ENCODE results near the gene UPK3B.
"Not testable (repeated sequence)": the region's sequence is repeated elsewhere in the genome, so short reads cannot be mapped to it uniquely, and the experiment has no call there.

The UPK3B gene

DNA sequence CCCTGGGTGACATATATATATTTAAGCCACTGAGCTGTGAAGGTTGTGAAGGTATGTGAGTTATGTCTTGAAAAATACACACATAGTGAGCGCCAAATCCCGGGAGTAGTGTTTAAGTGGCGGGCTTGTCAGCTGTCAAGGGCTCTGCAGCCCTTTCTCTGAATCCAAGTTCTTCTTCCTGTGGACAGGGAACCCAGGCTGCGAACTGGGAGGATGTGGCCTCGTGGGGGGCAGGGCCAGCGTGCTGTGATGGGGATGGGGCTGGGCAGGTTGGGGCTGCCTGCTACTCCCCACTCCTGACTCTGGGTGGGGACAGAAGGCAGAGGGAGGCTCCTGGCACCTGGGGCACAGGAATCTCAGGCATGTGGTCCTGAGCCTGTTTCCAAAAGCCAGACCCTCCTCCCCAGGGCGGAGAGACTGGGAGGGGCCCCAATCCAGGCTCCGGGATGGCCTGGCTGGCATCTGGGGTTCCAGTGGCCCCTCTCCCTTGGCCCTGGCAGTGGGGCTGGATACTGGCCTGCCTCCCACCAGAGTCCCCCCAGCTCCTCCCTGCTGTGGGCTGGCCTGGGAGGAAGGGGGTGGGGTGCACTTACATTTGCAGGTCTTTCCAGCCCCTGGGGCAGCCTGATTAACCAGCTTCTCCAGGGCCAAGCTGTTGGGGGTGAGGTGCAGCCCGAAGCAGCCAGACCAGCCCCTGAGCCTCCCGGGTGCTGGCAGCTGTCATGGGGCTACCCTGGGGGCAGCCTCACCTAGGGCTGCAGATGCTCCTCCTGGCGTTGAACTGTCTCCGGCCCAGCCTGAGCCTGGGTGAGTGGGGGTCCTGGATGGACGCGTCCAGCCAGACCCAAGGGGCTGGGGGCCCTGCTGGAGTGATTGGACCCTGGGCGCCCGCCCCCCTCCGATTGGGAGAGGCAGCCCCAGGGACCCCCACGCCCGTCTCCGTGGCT, at the start of gene UPK3B:
Gene UPK3B (plus strand): TSS at position 622 of the 947 bp plus-strand sequence. CDS start 101 bp downstream, at position 723.
- in situ Hi-C loops (cut with HindIII; ENCODE audit: low sequenced_read_pairs), result no loop called here
- DNase-seq (ENCODE audit: low read depth), result no peak
- TF ChIP-seq, protein P1, sequence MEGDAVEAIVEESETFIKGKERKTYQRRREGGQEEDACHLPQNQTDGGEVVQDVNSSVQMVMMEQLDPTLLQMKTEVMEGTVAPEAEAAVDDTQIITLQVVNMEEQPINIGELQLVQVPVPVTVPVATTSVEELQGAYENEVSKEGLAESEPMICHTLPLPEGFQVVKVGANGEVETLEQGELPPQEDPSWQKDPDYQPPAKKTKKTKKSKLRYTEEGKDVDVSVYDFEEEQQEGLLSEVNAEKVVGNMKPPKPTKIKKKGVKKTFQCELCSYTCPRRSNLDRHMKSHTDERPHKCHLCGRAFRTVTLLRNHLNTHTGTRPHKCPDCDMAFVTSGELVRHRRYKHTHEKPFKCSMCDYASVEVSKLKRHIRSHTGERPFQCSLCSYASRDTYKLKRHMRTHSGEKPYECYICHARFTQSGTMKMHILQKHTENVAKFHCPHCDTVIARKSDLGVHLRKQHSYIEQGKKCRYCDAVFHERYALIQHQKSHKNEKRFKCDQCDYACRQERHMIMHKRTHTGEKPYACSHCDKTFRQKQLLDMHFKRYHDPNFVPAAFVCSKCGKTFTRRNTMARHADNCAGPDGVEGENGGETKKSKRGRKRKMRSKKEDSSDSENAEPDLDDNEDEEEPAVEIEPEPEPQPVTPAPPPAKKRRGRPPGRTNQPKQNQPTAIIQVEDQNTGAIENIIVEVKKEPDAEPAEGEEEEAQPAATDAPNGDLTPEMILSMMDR (IDR thresholded peaks at IDR 0.05; ENCODE audit: low read depth, low read length, missing control alignments), result no peak
- H3K4me3 ChIP-seq (ENCODE audit: low read depth, low read length), result no peak within 1 kb of the TSS

DNA sequence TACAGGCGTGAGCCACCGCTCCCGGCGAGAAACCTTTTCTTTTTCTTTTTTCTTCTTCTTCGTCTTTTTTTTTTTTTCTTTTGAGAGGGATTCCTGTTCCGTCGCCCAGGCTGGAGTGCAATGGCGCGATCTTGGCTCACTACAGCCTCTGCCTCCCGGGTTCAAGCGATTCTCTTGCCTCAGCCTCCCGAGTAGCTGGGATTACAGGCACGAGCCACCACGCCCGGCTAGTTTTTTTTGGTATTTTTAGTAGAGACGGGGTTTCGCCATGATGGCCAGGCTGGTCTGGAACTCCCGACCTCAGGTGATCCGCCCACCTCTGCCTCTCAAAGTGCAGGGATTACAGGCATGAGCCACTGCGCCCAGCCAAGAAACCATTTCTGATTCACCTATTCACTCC, 49.6 kb upstream of the UPK3B start:
- DNase-seq (ENCODE audit: low read depth); H3K4me3 ChIP-seq (ENCODE audit: low read depth, low read length); in situ Hi-C loops (cut with HindIII; ENCODE audit: low sequenced_read_pairs): not testable (repeated sequence)

DNA sequence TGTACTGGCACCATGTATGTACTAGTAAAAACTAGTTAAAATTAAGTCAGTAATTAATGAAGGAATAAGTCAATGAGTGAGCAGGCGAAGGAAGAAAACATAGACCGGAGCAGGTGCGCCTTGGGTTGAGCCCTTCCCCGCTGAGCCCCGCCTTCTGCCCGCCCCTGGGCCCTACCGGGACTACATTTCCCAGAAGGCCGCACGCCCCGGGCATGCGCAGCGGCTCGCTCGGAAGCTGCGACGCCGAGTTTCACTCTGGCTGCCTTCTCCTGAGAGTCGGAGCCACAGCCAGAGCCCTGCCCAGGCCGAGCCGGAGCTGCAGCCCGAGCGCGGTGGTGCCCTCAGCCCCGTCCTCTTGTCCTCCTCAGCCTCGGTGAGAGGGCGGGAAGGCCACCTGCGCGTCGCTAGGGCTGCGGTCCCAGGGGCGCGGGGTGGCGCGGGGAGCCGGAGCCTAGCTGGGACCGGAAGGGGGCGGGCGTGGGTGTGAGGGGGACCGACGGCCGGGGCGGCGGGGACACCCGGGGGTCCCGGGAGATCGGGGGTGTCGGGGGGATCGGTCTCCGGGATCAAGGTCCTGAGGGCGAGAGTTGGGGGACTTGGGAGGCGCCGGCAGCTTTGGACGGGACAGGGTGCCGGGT, 48.8 kb upstream of the UPK3B start, which contains the start of gene DTX2:
Gene DTX2 (plus strand): TSS at position 246 of the 638 bp plus-strand sequence. CDS start 18,801 bp downstream, outside the sequence.
- DNase-seq (ENCODE audit: low read depth); in situ Hi-C loops (cut with HindIII; ENCODE audit: low sequenced_read_pairs): not testable (repeated sequence)
- peak within 1 kb of the TSS; percentile 41 for H3K4me3 ChIP-seq (ENCODE audit: low read depth, low read length)

DNA sequence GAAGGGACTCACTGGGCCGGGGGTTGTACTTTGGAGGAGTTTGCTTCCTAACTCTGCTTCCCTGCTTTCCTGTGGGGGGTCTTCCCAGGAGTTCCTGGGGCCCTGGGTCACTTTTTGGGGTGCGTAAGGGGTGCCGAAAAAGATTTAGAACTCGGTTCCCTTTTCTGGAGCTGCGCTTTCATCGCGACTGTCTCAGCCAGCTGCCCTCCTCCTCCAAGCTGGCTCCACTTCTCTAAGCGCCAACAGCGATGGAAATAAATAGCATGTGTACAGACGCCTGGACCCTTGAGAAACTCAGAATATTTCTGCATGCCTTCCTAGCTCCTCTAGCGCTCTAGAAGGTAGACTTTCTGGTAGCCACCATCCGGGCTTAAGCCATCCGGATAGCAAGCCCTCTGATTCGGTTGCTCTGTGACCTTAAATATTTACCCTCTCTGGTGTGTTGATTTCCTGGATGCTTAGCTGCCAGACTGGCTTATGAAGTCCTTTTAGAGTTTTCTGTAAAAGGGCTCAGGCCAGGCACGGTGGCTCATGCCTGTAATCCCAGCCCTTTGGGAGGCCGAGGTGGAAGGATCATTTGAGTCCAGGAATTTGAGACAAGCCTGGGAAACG, 48.0 kb upstream of the UPK3B start:
- in situ Hi-C loops (cut with HindIII; ENCODE audit: low sequenced_read_pairs); DNase-seq (ENCODE audit: low read depth); H3K4me3 ChIP-seq (ENCODE audit: low read depth, low read length): not testable (repeated sequence)

DNA sequence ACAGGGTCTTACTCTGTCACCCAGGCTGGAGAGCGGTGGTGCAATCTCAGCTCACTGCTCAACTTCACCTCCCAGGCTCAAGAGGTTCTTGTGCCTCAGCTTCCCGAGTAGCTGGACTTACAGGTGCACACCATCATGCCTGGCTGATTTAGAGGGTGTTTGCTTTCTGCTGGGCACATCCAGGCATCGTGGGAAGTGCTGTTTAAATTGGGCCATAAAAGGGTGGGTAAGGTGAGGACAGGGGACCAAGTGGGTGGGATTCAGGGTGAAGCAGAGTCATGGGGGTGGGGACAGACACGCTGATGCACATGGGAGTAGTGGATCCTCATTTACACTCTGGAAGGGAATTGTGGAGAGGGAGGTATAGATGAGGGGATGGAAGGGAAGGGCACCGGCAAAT, 45.4 kb upstream of the UPK3B start:
- in situ Hi-C loops (cut with HindIII; ENCODE audit: low sequenced_read_pairs); DNase-seq (ENCODE audit: low read depth); H3K4me3 ChIP-seq (ENCODE audit: low read depth, low read length): not testable (repeated sequence)

DNA sequence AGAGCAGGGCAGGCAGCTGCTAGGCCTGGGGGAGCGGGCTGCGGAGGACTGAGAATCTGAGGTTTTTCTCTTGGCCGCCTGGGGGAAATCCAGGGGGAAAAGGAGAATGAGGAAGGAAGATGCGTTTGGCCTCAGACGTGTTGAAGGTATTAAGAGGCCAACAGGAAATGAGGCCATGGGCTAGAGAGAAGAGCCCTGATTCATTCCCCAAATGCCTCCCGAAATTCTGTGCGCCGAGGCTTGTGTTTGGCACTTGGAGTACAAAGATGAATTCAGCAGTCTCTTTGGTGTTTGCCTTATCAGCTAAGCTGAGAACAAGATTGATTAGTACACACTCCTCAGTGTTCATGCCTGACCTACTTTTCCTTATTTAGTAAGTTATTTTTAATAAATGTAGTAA, 44.4 kb upstream of the UPK3B start:
- H3K4me3 ChIP-seq (ENCODE audit: low read depth, low read length); DNase-seq (ENCODE audit: low read depth); in situ Hi-C loops (cut with HindIII; ENCODE audit: low sequenced_read_pairs): not testable (repeated sequence)

DNA sequence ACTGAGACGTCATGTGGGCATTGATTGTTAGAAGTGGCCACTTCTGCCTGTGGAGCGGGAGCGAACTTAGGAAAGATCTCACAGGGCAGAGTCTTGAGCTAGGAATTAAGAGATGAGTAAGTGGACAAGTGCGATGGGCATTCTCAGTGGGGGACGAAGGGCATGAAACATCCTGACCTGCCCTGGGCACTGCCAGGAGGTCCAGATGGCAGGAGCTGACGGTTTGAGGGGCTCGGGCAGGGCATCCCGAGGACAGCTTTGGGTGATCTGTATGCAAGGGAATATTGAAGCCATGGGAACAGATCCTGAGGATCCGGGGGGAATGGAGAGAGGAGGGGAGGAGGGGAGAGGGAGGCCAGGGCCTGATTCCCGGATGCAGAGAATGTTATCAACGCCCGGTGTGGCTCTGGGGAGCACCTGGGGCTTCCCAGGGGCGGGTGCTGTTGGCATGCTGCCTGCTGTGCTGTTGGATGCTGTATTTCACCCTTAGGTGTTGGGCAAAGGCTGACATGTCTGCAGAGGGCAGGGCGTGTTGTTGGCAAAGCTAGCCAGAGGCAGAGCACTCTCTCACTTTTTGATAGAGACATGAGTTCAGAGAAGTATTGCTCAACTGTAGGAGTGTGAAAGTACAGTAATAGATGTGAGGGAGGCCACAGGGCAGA, 42.5 kb upstream of the UPK3B start:
- H3K4me3 ChIP-seq (ENCODE audit: low read depth, low read length); DNase-seq (ENCODE audit: low read depth); in situ Hi-C loops (cut with HindIII; ENCODE audit: low sequenced_read_pairs): not testable (repeated sequence)

DNA sequence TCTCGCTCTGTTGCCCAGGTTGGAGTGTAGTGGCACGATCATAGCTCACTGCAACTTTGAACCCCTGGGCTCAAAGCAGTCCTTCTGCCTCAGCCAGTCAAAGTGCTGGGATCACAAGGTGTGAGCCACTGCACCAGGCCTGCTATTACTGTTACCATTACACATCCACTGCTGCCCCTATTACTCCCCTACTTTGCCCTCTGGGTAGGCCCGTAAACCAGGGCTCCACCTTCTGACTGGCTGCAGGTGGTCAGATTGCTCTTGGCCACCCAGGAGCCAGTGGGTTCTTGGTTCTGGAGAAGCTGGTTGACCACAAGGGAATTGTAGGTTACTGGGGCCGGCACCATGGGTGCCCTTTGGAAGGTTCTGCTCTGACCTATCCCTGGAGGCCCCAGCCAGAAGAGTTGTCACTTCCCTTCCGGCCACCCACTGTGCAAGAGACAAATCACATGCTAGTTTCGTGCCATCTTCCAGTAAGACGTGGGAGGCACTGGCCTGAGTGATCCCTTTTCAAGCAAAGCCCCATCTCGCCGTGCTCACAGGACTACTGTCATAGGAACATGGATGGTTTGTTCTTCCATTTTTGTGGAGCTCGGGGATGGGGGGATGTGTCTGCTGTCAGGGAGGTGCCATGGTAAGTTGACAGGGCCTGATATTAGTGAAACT, 38.7 kb upstream of the UPK3B start:
- DNase-seq (ENCODE audit: low read depth); in situ Hi-C loops (cut with HindIII; ENCODE audit: low sequenced_read_pairs); H3K4me3 ChIP-seq (ENCODE audit: low read depth, low read length): not testable (repeated sequence)

DNA sequence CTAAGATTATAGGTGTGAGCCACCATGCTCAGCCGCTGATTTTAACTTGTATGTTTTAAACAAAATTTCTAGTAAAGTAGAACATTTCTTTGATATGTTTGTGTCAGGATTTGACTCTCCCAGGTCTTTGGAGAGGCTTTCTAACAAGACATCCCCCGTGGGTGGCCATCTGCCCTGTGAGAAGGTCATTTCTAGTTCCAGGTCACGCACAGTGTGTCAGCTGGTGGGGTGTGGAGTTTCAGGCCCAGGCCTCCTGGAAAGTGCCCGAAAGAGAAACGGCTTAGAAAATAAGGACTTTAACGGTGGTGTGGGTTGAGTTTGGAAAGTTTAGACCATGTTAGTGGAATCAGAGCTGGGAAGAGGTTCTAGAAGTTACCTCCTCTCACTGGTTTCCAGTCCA, 37.3 kb upstream of the UPK3B start:
- DNase-seq (ENCODE audit: low read depth); in situ Hi-C loops (cut with HindIII; ENCODE audit: low sequenced_read_pairs); H3K4me3 ChIP-seq (ENCODE audit: low read depth, low read length): not testable (repeated sequence)

DNA sequence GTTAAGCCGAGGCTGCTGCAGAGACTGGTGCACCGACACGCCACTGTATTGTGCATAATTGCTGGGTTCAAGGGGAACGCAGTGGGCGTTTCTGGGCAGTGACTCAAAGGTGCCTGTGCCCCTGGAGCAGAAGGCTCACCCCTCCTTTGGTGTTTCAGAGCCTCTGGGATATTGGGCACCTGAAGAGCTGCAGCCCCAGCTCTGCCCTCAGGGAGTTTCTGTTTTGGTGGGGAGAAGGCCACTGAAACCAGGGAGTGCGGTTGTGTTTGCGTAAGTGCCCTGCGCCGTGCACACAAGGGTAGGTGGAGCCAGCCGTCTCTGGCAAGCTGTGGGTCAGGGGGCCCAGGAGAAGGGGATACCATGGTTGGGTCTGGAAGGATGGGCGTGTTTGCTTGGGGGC, 34.1 kb upstream of the UPK3B start:
- DNase-seq (ENCODE audit: low read depth); in situ Hi-C loops (cut with HindIII; ENCODE audit: low sequenced_read_pairs); H3K4me3 ChIP-seq (ENCODE audit: low read depth, low read length): not testable (repeated sequence)

DNA sequence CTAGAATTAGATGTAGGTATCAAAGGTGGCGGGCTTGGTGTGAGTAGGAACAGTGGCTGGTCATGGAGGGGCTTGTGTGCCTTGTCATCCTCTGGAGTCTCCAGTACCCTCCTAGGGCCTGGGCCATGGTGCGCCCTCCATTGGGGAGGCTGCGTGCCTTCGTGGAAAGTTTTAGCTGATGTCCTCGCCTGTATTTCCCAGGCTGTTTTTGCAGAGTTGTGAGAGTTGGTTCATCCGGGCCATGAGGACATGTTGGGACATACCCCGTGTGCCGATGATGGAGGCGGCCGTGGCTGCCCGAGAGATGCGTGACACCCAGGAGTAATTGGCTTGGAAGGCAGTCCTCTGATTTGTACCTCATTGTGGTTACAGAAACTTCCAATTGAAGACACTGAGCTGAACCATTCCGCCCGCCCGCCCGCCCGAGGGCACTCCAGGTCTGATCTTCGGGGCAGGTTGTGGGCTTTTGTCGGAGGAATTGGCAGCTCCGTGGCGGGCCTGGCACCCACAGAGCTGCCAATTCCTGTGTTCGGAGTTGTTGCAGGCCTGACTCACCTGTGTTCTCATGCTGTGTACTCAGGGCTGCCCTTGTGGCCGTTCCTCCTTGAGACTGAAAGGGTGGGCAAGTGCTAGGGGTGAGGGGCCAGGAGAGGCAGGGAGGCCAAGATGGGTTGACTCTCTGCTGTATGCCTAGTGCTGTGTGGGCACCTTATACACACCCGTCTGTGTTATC, 33.4 kb upstream of the UPK3B start:
- H3K4me3 ChIP-seq (ENCODE audit: low read depth, low read length); DNase-seq (ENCODE audit: low read depth); in situ Hi-C loops (cut with HindIII; ENCODE audit: low sequenced_read_pairs): not testable (repeated sequence)

DNA sequence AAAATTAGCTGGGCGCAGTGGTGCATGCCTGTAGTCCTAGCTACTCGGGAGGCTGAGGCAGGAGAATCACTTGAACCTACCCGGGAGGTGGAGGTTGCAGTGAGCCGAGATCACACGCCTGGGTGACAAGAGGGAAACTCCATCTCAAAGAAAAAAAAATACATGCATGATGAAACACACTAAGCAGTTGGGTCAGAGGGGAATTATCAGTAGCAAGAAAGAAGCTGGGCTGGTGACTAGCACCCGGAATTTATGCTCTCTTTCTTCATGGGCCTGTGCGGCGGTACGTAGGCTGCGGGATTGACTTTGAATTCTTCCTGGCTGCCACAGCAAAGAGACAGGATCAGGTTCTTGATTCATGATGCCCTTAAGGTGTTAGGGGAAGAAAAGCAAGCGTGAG, 30.7 kb upstream of the UPK3B start:
- in situ Hi-C loops (cut with HindIII; ENCODE audit: low sequenced_read_pairs); DNase-seq (ENCODE audit: low read depth); H3K4me3 ChIP-seq (ENCODE audit: low read depth, low read length): not testable (repeated sequence)

DNA sequence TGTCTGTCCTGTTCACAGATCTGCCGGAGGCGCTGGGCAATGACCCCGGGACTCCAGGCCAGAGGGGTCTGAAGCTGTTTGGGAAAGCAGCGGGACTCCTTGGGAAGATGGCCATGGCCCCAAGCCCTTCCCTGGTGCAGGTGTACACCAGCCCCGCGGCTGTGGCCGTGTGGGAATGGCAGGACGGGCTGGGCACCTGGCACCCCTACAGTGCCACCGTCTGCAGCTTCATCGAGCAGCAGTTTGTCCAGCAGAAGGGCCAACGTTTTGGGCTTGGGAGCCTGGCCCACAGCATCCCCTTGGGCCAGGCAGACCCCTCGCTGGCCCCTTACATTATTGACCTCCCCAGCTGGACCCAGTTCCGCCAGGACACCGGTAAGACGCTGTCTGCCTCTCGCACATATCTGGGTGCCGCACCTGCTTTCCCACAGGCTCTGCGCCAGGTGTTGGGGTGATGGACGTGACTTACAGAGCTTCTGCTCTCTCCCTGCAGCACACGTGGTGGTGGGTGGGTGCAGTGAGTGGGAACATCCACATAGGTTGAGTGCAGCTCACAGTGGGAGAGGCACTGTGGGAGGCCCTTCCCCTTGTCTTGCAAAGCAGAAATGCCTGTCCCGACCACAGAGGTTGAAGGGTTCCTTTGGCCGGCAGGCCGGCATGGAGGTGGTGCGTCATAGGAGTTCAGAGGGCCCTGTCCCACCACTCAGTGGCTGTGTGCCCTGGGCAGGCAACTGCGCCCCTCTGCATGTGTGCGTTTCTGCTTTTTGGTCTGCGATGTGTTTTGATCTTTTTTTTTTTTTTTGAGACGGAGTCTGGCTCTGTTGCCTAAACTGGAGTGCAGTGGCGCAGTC, 29.7 kb upstream of the UPK3B start:
- in situ Hi-C loops (cut with HindIII; ENCODE audit: low sequenced_read_pairs); H3K4me3 ChIP-seq (ENCODE audit: low read depth, low read length): not testable (repeated sequence)
- DNase-seq (ENCODE audit: low read depth), result peak; percentile 0

DNA sequence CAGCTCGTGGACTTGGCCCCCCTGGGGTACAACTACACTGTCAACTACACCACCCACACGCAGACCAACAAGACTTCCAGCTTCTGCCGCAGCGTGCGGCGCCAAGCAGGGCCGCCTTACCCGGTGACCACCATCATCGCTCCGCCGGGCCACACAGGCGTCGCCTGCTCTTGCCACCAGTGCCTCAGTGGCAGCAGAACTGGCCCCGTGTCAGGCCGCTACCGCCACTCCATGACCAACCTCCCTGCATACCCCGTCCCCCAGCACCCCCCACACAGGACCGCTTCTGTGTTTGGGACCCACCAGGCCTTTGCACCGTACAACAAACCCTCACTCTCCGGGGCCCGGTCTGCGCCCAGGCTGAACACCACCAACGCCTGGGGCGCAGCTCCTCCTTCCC, 27.7 kb upstream of the UPK3B start:
- DNase-seq (ENCODE audit: low read depth); H3K4me3 ChIP-seq (ENCODE audit: low read depth, low read length); in situ Hi-C loops (cut with HindIII; ENCODE audit: low sequenced_read_pairs): not testable (repeated sequence)
